Superior temporal gyrus (tissue), 1 donor: ENCODE data around the gene EEFSEC.

ENCODE experiments used
- DNase-seq: peaks from one replicate; pipeline ENCODE4 v3.0.0-alpha.2; 2016; ENCODE audit errors: extremely low spot score

Gene EEFSEC

GRCh38 chr3:128182656-128183055 lies 29.4 kb downstream of the EEFSEC start:
- DNase-seq: no peak

GRCh38 chr3:128185630-128186447 lies 32.6 kb downstream of the EEFSEC start:
- DNase-seq: no peak

GRCh38 chr3:128187495-128187894 lies 34.2 kb downstream of the EEFSEC start:
- DNase-seq: no peak

GRCh38 chr3:128188326-128188725 lies 35.0 kb downstream of the EEFSEC start:
- DNase-seq: no peak

- no peak for DNase-seq
Observed at GRCh38 chr3:128188956-128189355, 35.7 kb downstream of the EEFSEC start.

- no peak for DNase-seq
Observed at GRCh38 chr3:128190501-128190900, 37.2 kb downstream of the EEFSEC start.

- DNase-seq: no peak
Observed at GRCh38 chr3:128192131-128192530, 38.9 kb downstream of the EEFSEC start.

GRCh38 chr3:128193168-128193567 lies 39.9 kb downstream of the EEFSEC start:
- DNase-seq: no peak

- DNase-seq: no peak
Observed at GRCh38 chr3:128194843-128195242, 41.6 kb downstream of the EEFSEC start.

GRCh38 chr3:128195369-128195768 lies 42.1 kb downstream of the EEFSEC start:
- no peak for DNase-seq

- DNase-seq: no peak
Observed at GRCh38 chr3:128195802-128196201, 42.5 kb downstream of the EEFSEC start.

- no peak for DNase-seq
Observed at GRCh38 chr3:128196647-128197046, 43.4 kb downstream of the EEFSEC start.

- DNase-seq: no peak
Observed at GRCh38 chr3:128197855-128198254, 44.6 kb downstream of the EEFSEC start.

GRCh38 chr3:128198313-128198712 lies 45.0 kb downstream of the EEFSEC start:
- no peak for DNase-seq

GRCh38 chr3:128199110-128199509 lies 45.8 kb downstream of the EEFSEC start:
- DNase-seq: no peak

- DNase-seq: no peak
Observed at GRCh38 chr3:128201158-128201755, 48.0 kb downstream of the EEFSEC start.

GRCh38 chr3:128203169-128203568 lies 49.9 kb downstream of the EEFSEC start:
- DNase-seq: no peak

GRCh38 chr3:128205558-128206145 lies 52.4 kb downstream of the EEFSEC start:
- DNase-seq: no peak

GRCh38 chr3:128207951-128208350 lies 54.7 kb downstream of the EEFSEC start:
- DNase-seq: no peak

GRCh38 chr3:128210711-128211110 lies 57.4 kb downstream of the EEFSEC start:
- DNase-seq: no peak

- no peak for DNase-seq
Observed at GRCh38 chr3:128214056-128214455, 60.8 kb downstream of the EEFSEC start.

- DNase-seq: no peak
Observed at GRCh38 chr3:128215290-128215689, 62.0 kb downstream of the EEFSEC start.
